ENCODE data around the gene MVB12A. TPM values are rescaled to one million over a fixed set of nuclear protein-coding genes. Genes with fewer than 3 reads are reported as not detected.

Gene MVB12A
- total and polyA plus RNA-seq, 9 of the 15 experiments (the other 6 are each of a cell fraction or from before 2014, with no cell fraction given): 1.2 to 46.2 (median 22.4) TPM

- TF ChIP-seq ZBTB40 (IDR thresholded peaks at IDR 0.05) (no peak), ZBTB40 (CRISPR knock-in tag; IDR thresholded peaks at IDR 0.05) (no peak), NBN (IDR thresholded peaks at IDR 0.05; ENCODE audit: low read depth) (no peak), SIRT6 (IDR thresholded peaks at IDR 0.05; ENCODE audit: low read depth, low read length) (no peak), SMARCA5 (IDR thresholded peaks at IDR 0.05) (no peak), KDM5B (IDR thresholded peaks at IDR 0.05; ENCODE audit: insufficient replicate concordance, low read depth, low read length) (no peak), CLOCK (CRISPR knock-in tag; IDR thresholded peaks at IDR 0.05; ENCODE audit: borderline replicate concordance) (no peak)
Observed at GRCh38 chr19:17404015-17404414, 15.8 kb upstream of the MVB12A start (continued).
